ENCODE results near the gene UNC13D.

- TF ChIP-seq CTCF (IDR thresholded peaks at IDR 0.05), result no peak
- no peak for TF ChIP-seq POLR2A (IDR thresholded peaks at IDR 0.05)
- TF ChIP-seq EP300 (IDR thresholded peaks at IDR 0.05), result no peak
Measured at GRCh38 chr17:75822119-75822799, 21.9 kb downstream of the UNC13D start.
